GM23338 (cell line): ENCODE measurements around the gene FAF2.

Experiments used
- CREB1 ChIP-seq: fragments of 250-450 bp; sonication (Bioruptor Pico); IDR thresholded peaks from 2 replicates; pipeline ENCODE4 v1.5.0; 2020; ENCODE audit warnings: low read depth, mild to moderate bottlenecking, moderate library complexity
- CTCF ChIP-seq, 2 experiments: fragments of 200-600 bp in 1 of 2; sonication (generic) in 1 of 2; conservative IDR thresholded peaks; 2 replicates each; pipeline versions ENCODE4 v1.5.1 to v1.6.1; 2016 to 2017; ENCODE audit warnings: antibody characterized with exemption in 2 of 2, low read depth in 2 of 2, mild to moderate bottlenecking in 2 of 2, moderate library complexity in 1 of 2
- ETS1 ChIP-seq: IDR thresholded peaks from 2 replicates; pipeline ENCODE4 v1.6.1; 2016; ENCODE audit warnings: antibody characterized with exemption
- EZH2 ChIP-seq: fragments of 200-600 bp; sonication (generic); IDR thresholded peaks from one replicate; pipeline ENCODE4 v1.8.0; 2017; ENCODE audit warnings: antibody characterized with exemption, mild to moderate bottlenecking, low read depth; ENCODE audit not compliant: unreplicated experiment
- EZH2phosphoT487 ChIP-seq: fragments of 200-600 bp; sonication (generic); IDR thresholded peaks from one replicate; pipeline ENCODE4 v1.8.1; 2018; ENCODE audit warnings: antibody characterized with exemption; ENCODE audit not compliant: unreplicated experiment
- JUNB ChIP-seq: IDR thresholded peaks from one replicate; pipeline ENCODE4 v1.6.1; 2016; ENCODE audit warnings: antibody characterized with exemption; ENCODE audit not compliant: unreplicated experiment
- NANOG ChIP-seq: IDR thresholded peaks from 2 replicates; pipeline ENCODE4 v1.6.1; 2016; ENCODE audit warnings: antibody characterized with exemption, borderline replicate concordance
- POLR2AphosphoS5 ChIP-seq: IDR thresholded peaks from 2 replicates; pipeline ENCODE4 v1.6.1; 2016; ENCODE audit warnings: antibody characterized with exemption, low read depth
- REST ChIP-seq: IDR thresholded peaks from one replicate; pipeline ENCODE4 v1.6.1; 2018; ENCODE audit warnings: antibody characterized with exemption; ENCODE audit not compliant: unreplicated experiment
- ZNF114 ChIP-seq: fragments of 250-450 bp; sonication (Bioruptor Pico); IDR thresholded peaks from 2 replicates; pipeline ENCODE4 v1.5.0; 2020; ENCODE audit warnings: mild to moderate bottlenecking, moderate library complexity
- ZNF462 ChIP-seq: fragments of 250-450 bp; sonication (Bioruptor Pico); IDR thresholded peaks from 2 replicates; pipeline ENCODE4 v1.5.0; 2020; ENCODE audit warnings: mild to moderate bottlenecking, moderate library complexity

- TF ChIP-seq CTCF (conservative IDR thresholded peaks at IDR 0.05; ENCODE audit: low read depth in 2 of 2): no peak
- no peak for TF ChIP-seq POLR2AphosphoS5
- no peak for TF ChIP-seq CREB1 (CRISPR knock-in tag)
- no peak for TF ChIP-seq EZH2
- no peak for TF ChIP-seq REST
- TF ChIP-seq EZH2phosphoT487: no peak
- TF ChIP-seq JUNB: no peak
- no peak for TF ChIP-seq NANOG
- TF ChIP-seq ZNF462: no peak
- TF ChIP-seq ZNF114 (CRISPR knock-in tag): no peak
- no peak for TF ChIP-seq ETS1
These were observed 32.8 kb upstream of the FAF2 start for GRCh38 chr5:176415240-176415951.
